Hypothalamus (tissue), 51 donors: Measurements from ENCODE around the gene TDRD7.
"Not testable (repeated sequence)": the region's sequence is repeated elsewhere in the genome, so short reads cannot be mapped to it uniquely, and the experiment has no call there.

ENCODE experiments used
- DNase-seq, 51 donors: peaks; one replicate each; lab custom pipeline; 2025; lab: John Stamatoyannopoulos, UW

The TDRD7 gene

GRCh38 chr9:97473717-97474116, 61.8 kb downstream of the TDRD7 start:
- DNase-seq = no peak

- DNase-seq = no peak
Measured at GRCh38 chr9:97474372-97474925, 62.6 kb downstream of the TDRD7 start.

GRCh38 chr9:97475059-97475458, 63.2 kb downstream of the TDRD7 start:
- DNase-seq = no peak

GRCh38 chr9:97478301-97478981, 66.5 kb downstream of the TDRD7 start:
- no peak for DNase-seq

- DNase-seq = no peak
Measured at GRCh38 chr9:97479496-97480159, 67.7 kb downstream of the TDRD7 start.

GRCh38 chr9:97480174-97480573, 68.3 kb downstream of the TDRD7 start:
- DNase-seq = no peak

GRCh38 chr9:97480749-97481148, 68.9 kb downstream of the TDRD7 start:
- DNase-seq = no peak

GRCh38 chr9:97484134-97484533, 72.2 kb downstream of the TDRD7 start:
- DNase-seq = peak in 34 of 51 donors; percentile 5 to 82 (median 44)

GRCh38 chr9:97487107-97487506, 75.2 kb downstream of the TDRD7 start:
- DNase-seq = no peak

GRCh38 chr9:97487861-97488260, 76.0 kb downstream of the TDRD7 start:
- DNase-seq = no peak

GRCh38 chr9:97491216-97491999, 79.5 kb downstream of the TDRD7 start:
- DNase-seq = no peak

GRCh38 chr9:97497558-97498375, 85.9 kb downstream of the TDRD7 start:
- DNase-seq = not testable (repeated sequence)

- not testable (repeated sequence) for DNase-seq
Measured at GRCh38 chr9:97498846-97499245, 87.0 kb downstream of the TDRD7 start.

GRCh38 chr9:97500263-97500662, 88.4 kb downstream of the TDRD7 start:
- DNase-seq = no peak

- DNase-seq = no peak
Measured at GRCh38 chr9:97500765-97501176, 88.9 kb downstream of the TDRD7 start.

- DNase-seq = peak in 42 of 51 donors; percentile 16 to 85 (median 54)
Measured at GRCh38 chr9:97501177-97501971, 89.5 kb downstream of the TDRD7 start, which contains the start of gene TMOD1. TMOD1 (plus strand) TSS chr9:97501666; CDS start chr9:97524189, 22,523 bp downstream.

- DNase-seq = peak in 1 of 51 donors; percentile 25
Measured at GRCh38 chr9:97501972-97502221, 90.0 kb downstream of the TDRD7 start.

GRCh38 chr9:97502222-97502983, 90.5 kb downstream of the TDRD7 start:
- DNase-seq = peak in 6 of 51 donors; percentile 7 to 32 (median 19)
